H4 (cell line): Measurements from ENCODE around the gene SYNRG. TPM values are rescaled to one million over a fixed set of nuclear protein-coding genes. Genes with fewer than 3 reads are reported as not detected.
"Not testable (repeated sequence)": the region's sequence is repeated elsewhere in the genome, so short reads cannot be mapped to it uniquely, and the experiment has no call there.

Experiments
- DNase-seq: peaks from one replicate; pipeline ENCODE4 v3.0.0-alpha.2; 2015; ENCODE audit warnings: low spot score
- total RNA-seq: library from RNA; depleted of rRNA; stranded (reverse); fragments of >200 nt; shearing (Covaris generic); gene quantifications from 2 replicates; pipeline ENCODE4 v1.2.3, GENCODE V29; 2014

The SYNRG gene
- total RNA-seq, 1 experiment from 2014 or later: 9.8 TPM

DNA sequence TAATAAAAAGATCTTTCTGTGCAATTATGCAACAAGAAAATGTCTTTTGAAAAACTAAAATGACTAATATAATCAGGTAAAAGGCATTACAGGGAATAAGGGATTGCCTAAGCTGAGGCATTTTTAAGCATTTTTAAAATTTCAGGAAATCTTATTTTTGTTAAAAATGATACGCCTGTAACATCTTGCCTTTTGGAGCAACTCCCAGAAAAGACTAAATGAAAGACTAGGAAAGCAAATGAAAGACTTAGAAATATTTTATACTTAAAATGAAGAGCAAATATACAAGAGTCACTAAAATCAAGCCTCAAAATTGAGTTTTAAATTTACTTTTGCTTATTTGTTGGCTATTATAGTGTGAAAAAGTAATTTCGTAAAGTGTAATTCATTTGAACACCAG, 63.7 kb downstream of the SYNRG start:
- DNase-seq: no peak

DNA sequence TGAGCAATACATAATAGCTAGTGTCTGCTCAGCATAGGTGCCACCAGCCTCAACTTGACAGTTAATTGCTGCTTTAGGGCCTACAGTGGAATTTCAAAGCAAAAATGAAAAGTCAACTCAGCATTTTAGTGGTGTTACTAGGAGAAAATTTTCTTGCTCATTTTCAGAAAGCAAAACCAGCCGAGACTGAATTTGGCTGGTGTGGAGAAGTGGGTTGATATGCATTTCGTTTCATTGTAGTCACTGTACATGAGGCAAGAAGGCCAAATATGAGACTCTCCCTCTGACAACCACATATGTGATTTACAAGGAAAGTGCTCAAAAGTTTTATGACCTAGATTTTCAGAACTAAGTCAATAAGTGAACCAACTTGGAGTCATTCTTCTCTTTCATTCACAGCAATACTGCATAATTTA, 65.6 kb downstream of the SYNRG start:
- DNase-seq: no peak

DNA sequence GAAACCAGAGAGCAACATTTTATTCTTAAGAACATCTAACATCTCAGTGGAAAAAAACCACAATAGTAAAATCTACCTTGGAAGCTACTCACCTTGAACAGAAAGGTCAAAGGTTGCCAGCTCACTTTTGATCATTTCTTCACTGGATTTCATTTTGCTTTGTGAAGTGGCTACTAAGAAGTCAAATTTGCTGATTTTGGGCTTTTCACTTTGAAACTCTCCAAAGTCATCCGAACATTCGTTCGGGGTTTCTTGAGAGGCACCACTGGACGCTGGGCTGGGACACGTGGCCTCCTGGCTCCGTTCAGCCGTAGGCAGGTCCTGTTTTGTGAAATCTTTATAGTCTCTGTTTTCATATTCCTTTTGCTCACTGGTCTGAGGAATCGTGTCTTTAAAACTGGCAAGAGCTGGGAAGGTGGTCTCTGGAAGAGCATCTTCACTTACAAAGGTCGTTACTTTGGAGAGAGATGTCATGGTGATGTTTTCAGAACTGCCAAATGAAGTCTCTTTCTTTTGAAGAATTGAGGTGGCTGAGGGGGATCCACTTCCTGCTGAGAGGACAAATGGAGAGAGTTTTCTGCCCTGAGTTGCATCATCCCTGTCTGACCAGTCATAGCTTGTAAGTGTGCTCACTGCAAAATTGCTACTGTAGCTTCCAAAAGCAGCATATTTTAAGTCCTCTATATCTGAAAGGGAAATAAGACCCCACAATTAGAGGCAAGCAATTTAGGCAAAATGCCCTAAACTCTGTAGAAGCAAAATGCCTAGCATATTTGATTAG, 67.1 kb downstream of the SYNRG start:
- DNase-seq: no peak

DNA sequence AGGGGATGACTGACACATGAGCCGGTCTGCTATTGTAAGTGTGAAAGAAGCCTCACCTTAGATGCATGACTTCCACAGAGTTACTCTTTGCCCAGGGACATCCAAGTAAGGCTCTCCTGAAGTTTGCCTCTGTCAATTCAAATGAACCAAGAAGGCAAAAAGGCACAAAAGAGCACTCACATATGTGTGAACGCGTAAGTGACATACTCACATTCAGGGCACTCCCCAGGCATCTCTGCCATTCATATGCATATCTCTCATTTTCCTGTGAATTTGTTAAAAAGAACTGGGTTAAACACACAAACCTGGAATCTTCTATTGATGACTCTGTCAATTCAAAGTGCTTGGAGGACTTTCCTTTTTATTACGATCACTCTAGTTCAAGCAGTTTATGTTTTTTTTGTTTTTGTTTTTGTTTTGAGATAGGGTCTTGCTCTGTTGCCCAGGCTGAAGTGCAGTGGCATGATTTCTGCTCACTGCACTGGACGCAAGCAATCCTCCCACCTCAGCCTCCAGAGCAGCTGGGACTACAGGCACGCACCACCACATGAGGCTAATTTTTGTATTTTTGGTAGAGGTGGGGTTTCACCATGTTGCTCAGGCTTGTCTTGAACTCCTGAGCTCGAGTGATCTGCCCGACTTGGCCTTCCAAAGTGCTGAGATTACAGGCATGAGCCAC, 70.1 kb downstream of the SYNRG start:
- no peak for DNase-seq

DNA sequence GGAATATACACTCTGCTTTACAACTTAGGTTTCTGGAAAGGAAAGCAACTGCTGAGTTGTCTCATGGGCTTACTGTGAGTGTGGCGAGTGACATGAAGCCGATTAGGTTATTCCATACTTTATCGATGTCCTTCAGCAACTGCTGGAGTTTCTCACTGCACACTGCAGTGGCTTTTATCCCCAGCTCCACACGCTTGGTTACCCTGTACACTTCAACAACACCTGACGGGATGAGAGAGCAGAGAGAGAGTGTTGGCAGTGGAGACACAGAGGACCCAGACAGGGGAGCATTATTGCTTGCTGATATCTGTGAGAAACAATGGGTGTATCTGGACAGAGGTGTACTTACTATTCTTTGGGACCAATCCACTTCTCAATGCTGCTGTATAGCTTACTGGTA, 73.3 kb downstream of the SYNRG start:
- DNase-seq: no peak

DNA sequence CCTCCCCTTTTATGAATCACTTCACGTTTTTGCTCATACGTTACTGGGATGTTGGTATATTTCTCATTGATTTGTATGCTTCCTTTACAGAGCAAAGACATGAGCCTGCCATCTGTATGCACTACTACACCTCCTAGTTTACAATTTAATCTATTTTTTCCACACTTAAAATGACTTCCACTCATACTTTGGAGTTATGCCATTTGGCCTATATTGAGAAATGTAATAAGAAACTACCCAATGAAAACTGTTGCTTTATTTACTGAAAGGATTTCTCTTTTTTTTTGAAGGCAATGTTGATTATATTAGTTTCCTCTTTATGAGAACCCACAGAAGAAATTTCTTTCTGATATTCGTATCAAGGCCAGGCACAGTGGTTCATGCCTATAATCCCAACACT, 76.5 kb downstream of the SYNRG start:
- no peak for DNase-seq

DNA sequence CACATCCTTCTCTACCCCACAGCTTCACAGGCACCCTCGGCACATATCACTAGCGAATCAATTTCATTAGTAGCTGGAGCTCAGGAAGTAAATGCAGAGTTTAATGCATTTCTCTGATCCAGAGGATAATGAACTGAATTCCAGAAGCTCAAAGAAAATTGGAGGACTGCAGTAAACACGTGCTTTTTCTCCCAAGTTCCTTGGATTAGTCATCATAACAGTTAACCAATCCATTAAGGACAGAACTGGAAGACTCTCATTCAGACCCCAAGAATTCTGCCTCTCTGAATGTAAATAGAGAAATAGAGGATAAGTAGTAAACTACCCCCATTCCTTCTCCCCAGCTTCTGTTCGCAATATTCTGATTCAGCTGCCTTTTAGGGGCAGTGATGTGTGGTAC, 78.8 kb downstream of the SYNRG start:
- DNase-seq: no peak

DNA sequence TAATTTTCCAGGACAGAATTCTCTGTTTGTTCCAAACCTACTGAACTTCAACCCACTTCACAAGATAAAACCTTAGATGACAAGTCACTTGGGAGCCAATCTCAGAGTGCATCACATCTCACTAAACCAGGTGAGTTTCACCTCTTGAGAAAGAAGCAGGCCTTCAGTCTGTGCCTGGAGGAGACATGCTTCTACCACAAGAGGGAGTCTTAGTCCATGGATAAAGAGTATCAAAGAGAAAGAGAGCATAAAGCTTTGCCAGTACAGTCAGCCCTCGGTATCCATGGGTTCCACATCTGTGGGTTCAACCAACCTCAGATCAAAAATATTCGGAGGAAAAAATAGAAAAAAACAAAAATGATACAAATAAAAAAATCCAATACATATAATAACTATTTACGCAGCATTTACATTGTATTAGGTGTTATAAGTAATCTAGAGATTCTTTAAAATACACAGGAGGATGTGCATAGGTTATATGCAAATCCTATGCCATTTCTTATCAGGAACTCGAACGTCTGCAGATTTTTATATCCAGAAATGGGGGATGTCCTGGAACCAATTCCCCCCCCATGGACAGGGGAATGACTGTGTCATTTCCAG, 81.9 kb downstream of the SYNRG start:
- peak; percentile 57 for DNase-seq

DNA sequence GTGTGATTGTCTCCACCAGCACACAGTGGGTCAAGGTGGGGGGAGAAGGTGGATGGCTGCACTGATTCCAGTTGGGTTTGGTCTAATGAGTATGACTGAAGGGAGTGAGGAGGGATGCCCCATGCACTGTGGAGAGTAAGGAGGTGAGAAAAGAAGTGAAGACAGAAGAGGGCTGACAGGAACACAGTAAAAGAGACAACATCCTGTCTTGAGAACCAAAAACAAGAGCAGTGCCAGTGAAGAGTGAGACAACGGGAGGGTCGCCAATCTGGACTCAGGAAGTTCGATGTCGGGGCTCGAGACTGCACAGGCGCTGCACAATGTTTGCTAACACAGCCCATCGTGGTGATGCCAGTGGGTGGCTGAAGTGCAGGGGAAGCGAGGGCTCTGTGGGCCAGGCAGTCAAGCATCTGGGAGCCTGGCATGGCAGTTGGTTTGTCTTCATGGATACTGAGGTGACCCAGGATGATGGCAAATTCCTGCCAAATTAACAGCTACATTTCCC, 85.5 kb downstream of the SYNRG start:
- DNase-seq: no peak

DNA sequence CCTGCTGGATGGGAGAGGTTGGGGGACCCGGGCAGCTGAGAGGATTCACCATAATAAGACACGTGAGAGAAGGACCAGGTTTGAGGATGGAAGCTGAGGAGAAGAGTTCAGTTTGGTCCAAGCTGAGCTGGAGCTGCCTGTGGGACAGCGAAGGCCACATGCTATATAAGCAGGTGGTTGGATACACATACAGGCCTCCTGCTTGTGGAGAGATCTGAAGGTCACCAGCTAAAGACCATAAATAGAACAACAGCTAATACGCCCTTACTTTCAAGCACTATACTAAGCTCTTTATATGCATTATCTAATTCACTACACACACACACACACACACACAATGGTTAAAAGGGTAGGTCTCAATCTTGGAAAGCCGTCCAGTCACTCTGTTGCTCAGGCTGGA, 87.4 kb downstream of the SYNRG start:
- no peak for DNase-seq

DNA sequence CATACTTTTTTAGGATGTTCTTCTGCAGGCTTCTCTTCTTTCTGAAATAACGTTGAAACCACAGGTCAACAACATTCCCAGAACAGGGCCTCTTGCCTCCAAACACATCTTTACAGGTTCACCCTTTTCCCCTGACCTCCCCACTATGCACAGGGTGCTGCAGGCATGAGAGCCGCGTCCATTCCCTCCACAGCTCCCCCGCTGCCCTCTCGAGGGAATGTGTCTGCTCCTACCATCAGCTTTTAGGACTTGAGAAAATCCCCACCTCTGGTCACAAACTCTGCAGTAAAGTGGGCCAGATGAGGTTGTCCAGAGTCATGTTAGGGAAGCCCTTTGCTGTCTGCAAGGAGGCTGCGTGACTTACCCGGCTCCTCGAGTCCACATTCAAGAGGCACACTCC, 89.0 kb downstream of the SYNRG start:
- DNase-seq: no peak

DNA sequence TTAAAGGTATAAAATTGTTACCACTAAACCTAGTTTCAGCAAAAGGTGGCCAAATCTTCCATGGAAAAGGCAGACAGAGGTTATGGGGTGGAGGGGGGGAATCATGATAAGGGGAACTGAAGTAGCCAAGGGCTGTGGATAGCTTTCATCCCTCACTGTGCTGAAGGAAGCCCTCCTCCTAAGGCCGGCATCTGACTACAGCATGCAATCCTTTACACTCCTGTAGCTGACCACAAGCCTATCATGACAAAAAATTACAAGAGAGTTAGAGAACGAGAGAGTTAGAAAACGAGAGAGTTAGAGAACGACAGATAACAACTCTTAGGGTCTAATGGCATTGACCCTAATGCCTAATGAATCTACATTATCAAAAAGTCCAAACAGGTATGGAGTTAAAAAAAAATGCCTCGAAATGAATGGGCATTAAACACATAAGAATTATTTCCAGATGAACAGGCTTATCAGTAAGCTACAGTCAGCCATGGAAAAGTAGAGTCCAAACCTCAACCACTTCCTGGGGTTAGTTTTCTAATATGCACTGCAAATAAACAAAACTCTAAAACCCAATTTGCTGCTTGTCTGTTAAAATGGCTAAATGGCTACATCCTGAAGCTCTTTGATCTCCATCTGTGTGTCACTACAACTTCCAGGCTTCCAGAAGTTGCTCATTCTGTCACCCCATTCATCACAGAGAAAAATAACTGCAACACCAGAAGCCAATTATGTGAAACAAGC, 89.8 kb downstream of the SYNRG start:
- DNase-seq: peak; percentile 60

DNA sequence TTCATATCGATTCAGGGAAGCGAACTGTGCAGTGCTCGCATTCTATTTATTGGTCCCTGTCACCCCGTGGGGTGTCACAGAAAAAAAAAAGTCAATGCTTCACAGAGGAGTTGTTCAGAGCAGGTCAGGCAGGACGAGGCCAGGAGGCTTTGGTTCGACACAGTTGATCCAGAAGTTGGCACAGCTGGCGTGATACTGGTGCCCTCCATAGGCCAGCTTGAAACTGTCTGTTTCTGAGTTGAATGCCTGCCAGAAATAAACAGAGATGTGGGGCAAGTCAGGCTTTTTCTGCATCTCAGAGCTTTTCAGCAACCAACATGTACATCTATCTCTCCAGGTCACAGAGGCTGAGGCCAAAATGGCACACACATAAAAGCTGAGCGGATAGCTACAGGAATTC, 90.4 kb downstream of the SYNRG start:
- peak; percentile 35 for DNase-seq

DNA sequence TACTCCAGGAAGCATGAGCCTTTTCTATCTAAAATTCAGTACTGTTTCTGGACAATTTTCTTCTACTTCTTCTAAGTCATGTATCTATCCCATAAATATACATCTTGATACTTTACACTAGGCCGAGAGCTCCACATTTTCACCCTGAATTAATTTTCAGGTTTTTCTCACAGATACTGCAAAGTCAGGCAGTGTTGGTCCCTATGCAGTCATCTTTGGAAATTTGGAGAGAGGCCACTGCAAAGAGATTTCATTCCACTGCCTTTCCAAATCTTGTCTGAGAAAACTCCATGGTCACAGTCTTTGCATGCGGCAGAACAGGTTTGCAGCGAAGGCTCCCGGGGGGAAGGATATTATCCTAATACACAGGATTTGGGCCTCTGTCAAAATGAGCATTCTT, 91.3 kb downstream of the SYNRG start:
- DNase-seq: no peak

DNA sequence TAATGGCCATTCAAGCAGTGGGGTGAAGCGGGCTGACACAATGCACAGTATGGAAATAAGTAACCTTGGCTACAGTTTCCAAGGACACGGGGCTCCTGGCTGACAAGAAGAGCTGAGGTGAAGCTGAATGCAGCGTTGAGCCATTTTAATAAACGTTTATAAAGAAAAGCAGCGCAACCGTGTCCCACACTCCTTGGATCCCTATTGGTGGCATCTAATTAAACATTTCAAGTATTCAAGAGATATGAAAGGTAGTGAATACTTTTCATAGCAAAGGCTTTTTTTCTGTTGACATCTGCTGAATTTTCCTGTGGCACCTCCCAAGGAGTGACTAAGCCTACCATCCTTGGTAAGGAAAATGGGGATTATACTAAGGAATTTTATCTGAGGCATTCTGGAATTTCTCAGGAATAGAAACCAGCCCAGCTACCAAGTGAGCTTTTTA, 93.1 kb downstream of the SYNRG start:
- no peak for DNase-seq

DNA sequence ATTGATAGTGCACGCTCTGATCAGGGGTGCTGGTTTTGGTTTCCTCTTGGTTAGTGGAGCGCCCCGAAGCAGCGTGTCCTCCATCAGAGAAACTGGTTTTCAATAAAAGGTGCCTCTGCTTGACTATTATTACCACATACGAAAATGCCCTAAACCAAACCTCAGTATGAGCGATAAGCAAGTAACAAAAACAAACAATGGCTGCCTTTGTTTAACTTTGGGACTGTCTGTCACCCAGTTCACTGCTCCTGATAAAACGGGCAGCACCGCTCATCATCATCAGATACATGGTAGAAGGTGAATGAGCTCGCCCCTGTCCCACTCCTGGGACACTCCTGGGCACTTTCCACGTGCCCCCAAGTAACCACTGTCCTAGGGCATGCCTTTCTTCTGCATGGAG, 95.5 kb downstream of the SYNRG start:
- DNase-seq: no peak

DNA sequence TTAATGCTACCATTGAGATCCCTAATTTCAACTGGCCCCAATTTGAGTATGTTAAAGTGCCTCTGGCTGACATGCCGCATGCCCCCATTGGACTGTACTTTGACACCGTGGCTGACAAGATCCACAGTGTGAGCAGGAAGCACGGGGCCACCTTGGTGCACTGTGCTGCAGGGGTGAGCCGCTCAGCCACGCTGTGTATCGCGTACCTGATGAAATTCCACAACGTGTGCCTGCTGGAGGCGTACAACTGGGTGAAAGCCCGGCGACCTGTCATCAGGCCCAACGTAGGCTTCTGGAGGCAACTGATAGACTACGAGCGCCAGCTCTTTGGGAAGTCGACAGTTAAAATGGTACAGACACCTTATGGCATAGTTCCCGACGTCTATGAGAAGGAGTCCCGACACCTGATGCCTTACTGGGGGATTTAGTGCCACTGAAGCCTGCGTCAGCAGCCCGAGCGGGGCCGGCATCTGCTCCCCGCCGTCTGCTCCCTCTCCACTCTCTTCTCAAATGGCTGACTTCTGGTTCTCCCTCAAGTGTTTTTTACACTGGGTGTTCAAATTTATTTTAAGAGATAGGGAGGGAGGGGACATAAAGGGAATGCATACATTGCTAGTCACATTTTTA, 96.7 kb downstream of the SYNRG start:
- DNase-seq: no peak

DNA sequence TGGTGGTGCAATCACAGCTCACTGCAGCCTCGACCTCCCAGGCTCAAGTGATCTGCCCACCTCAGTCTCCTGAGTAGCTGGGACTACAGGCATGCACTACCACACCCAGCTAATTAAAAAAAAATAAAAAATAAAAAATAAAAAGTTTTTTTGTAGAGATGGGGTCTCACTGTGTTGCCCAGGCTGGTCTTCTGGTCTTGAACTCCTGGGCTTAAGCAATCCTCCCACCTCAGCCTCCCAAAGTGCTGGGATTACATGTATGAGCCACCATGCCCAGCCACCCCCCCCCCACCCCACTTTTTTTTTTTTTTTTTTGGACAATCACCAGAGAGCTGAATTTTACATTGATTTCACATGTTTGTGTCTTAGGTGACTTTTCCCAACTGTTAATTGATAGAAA, 97.6 kb downstream of the SYNRG start:
- DNase-seq: not testable (repeated sequence)

DNA sequence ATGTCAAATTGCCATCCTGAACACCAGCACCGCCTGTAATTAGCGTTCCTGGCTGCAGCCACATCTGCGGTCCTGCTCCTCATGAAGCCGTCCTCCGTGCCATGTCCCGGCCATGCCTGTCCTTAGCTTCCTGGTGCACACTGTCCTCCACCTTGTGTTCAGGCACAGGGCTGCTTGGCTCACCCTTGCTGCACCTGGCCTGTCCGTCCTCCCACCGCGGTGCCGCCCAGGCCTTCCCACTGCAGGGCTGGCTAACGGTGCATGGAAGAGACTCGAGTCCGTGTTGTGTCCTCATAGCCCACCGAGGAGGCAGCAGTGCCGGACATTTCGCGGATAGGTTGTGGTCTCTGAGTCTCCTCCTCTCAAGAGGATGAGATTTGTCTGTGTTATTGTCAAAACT, 99.2 kb downstream of the SYNRG start:
- no peak for DNase-seq

DNA sequence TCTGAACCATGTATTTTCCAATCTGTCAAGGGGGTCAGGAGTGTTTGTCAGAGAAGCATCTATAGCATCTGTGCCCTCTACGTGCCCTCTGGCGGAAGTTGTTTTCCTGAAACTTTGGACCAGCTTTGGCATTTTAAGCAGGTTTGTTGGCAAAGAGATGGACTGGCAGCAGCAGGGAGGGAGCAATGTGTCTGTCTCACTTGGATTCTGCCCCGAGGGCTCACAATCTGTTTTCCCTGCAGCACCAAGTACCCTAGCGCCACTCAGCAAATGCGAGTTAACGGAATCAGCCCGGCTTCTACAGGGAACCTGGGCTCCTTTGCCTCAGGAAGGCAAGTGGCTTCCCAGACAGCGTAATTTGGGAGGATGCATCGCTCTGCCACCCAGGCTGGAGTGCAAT, 102.1 kb downstream of the SYNRG start:
- no peak for DNase-seq

DNA sequence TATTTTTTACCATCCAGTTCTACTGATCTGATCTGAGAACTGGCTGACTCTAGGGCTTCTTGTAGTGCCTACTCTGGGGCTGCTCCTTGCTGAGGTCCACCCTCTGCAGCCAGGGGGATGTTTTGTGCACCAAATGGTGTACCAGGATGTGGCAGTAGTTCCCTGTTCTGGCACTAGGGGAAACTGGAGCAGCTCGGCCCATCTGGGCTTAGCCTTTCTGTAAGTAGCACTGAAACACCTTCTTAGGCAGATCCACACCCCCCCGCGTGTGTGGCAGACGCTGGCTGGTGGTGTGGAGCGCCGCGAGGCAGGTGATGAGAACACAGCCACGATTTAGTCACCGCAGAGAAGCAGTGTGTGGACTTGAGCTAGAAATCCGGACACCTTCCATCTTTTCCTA, 102.5 kb downstream of the SYNRG start:
- peak; percentile 32 for DNase-seq

DNA sequence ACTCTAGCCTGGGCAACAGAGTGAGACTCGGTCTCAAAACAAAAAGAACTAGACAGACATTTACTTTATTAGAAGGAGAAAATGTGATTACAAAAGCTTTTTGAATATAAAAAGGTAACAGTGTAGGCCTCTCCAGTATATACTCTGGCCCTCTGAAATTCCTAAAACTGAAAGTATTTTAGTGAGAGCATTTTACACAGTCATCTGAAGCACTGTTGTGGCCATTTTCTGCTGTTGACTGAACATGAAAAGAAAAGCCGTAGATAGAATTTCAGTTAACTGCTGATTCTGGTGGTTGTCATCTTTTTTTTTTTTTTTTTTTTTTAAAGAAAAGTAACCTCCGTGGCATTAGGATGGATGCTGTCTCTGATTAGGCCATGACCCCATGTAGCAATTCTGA, 103.9 kb downstream of the SYNRG start:
- no peak for DNase-seq
